Esophagus squamous epithelium (tissue), 4 donors: ENCODE data around the gene KLHL12.

Experiments used
- POLR2A ChIP-seq, 4 donors: fragments of 450-650 bp; IDR thresholded peaks; one replicate each; pipeline ENCODE4 v1.6.1; 2017; ENCODE audit warnings: antibody characterized with exemption in 4 of 4, mild to moderate bottlenecking in 4 of 4, moderate library complexity in 3 of 4
- TF ChIP-seq, protein P1 (sequence below), 6 experiments: fragments of 450-650 bp in 4 of 6; fragments of 200-600 bp in 2 of 6; sonication (generic) in 2 of 6; IDR thresholded peaks; one replicate each; pipeline ENCODE4 v1.5.1; 2016 to 2019; ENCODE audit warnings: antibody characterized with exemption in 6 of 6, mild to moderate bottlenecking in 4 of 6, moderate library complexity in 4 of 6

DNA sequence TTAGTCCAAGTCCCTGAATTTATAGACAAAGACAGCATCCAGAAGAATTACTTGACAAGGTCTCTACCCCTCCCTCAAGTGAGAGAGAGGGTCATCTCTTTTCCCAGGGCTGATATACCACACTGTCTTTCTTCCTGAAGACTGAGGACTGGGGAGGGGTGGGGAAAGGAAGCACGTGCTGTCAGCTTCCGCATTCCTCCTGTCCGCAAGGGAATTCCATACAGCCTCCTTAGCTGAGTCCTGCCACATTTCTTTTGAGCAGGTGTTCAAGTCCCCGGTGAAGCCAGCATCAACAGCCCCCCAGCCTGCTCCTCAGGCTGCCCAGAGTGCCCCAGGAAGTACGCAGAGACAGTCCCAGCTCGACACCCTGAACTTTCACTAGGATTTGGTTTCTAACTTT is 82.1 kb downstream of the KLHL12 start:
- TF ChIP-seq POLR2A (IDR thresholded peaks at IDR 0.05), result no peak
- TF ChIP-seq, protein P1, sequence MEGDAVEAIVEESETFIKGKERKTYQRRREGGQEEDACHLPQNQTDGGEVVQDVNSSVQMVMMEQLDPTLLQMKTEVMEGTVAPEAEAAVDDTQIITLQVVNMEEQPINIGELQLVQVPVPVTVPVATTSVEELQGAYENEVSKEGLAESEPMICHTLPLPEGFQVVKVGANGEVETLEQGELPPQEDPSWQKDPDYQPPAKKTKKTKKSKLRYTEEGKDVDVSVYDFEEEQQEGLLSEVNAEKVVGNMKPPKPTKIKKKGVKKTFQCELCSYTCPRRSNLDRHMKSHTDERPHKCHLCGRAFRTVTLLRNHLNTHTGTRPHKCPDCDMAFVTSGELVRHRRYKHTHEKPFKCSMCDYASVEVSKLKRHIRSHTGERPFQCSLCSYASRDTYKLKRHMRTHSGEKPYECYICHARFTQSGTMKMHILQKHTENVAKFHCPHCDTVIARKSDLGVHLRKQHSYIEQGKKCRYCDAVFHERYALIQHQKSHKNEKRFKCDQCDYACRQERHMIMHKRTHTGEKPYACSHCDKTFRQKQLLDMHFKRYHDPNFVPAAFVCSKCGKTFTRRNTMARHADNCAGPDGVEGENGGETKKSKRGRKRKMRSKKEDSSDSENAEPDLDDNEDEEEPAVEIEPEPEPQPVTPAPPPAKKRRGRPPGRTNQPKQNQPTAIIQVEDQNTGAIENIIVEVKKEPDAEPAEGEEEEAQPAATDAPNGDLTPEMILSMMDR (IDR thresholded peaks at IDR 0.05), result no peak
